Activated CD8-positive, alpha-beta memory T cell treated with anti-CD3 and anti-CD28 coated beads, Interleukin-2, amount 50 U/mL, for 1 hour (primary cell): ENCODE results near the gene RGS3.

Experiments used
- DNase-seq: peaks from one replicate; pipeline ENCODE4 v3.0.0-alpha.2; 2020; ENCODE audit errors: extremely low read depth

Gene RGS3

DNA sequence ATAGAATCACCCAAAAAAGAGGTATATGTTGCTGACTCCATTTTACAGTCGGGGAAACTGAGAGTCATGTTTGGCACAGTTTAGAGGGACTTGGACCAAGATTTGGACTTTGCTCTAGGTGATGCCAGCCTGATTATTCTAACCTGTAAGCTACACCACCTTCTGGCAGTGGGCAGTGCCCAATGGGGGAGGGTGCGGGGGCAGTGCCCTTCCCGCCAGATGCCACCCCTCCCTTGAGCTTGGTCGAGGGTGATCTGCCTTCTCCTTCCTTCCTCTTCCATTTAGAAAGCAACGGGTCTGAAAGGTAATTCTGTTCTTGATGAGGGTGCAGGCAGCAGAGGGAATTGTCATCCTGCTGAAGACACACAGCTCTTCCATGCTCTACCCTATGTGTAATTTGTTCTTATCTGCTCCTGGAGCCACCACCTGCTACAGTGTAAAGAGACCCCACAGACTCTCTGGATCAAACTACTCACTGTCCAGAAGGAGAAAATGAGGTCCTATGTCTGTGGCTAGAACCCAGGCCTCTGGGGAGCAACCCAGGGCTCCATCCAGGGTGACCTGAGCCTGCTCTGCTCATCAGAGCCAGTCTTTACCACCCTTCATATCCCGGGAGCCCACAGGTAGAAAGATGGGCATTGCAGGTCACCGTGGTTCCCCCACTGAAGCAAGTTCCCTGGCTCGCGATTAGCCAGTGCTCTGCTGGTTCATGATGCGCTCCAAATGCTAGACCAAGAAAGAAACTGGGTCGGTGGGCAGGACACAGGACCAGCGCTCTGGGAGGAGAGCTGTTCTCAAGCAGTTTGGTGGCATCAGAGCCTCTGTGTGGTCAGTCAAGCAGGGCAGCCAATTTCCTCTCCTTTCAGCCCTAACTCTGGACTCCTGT is 156.2 kb downstream of the RGS3 start:
- no peak for DNase-seq

- DNase-seq = no peak
Measured at GRCh38 chr9:113620377-113621161, 157.0 kb downstream of the RGS3 start.

DNA sequence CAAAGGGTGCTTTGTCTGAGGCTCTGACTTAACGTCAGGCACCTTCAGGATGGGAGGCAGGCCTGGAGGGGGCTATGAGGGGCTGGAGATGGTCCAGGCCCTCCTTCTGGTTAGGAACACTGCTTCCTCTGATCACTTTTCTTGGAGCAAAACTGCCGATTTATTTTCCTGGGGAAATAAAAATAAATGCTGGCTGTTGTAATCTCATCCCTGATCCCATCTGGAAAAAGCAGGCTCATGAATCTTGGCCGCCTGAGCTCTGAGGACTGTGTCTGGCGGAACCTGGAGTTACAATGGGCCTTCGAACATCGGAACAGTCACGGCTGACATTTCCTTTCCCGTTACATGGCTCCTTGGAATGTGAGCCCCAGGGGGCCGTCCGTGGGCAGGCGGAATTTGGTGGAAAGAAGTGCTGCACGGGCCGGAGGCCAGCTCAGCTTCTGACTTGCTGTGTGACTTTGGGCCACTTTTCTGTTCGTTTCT is 157.8 kb downstream of the RGS3 start:
- DNase-seq = no peak

- DNase-seq = no peak
Measured at GRCh38 chr9:113621980-113622379, 158.5 kb downstream of the RGS3 start.

DNA sequence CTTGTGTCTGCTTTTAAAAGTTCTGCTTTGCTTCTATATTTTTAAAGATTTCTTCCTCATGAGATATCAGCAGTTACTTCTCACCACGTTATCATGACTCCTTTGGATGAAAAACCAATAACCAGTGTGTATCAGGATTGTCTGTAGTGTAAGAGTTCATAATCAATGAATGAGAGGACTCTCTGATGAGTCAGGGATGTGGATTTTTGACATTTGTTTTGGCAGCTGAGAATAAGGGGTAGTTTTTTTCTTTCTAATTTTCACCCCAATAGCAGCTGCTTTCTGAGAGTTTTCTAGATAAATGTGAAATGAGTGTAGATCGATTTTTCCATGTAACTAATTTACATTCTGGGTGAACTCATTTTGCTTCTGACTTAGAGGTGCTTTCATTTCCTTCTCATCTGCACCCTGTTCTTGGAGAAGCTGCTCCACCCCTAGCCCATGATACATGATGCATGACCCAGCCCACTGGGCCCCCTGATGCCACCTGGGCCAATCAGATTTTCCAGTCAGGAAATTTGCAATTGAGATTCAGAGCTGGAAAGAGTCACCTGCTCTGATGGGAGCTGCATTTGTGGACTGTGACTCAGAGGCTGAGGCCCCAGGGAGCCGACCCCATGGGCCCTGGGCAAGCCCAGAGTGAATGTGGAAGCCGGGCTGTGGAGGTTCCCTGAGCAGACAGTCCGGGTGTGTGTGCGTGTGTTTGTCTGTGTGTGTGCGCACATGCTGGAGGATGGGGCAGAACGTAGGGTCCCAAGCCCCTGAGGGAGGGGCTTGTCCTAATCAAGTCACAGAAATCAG is 159.3 kb downstream of the RGS3 start:
- DNase-seq = no peak

- DNase-seq = no peak
Measured at GRCh38 chr9:113623851-113624485, 160.4 kb downstream of the RGS3 start.

GRCh38 chr9:113624721-113625120 is 161.2 kb downstream of the RGS3 start:
- DNase-seq = no peak

- no peak for DNase-seq
Measured at GRCh38 chr9:113625486-113625885, 162.0 kb downstream of the RGS3 start.

- no peak for DNase-seq
Measured at GRCh38 chr9:113626735-113627495, 163.4 kb downstream of the RGS3 start.

- no peak for DNase-seq
Measured at GRCh38 chr9:113628621-113629020, 165.1 kb downstream of the RGS3 start.

GRCh38 chr9:113630386-113631136 is 167.0 kb downstream of the RGS3 start:
- no peak for DNase-seq

DNA sequence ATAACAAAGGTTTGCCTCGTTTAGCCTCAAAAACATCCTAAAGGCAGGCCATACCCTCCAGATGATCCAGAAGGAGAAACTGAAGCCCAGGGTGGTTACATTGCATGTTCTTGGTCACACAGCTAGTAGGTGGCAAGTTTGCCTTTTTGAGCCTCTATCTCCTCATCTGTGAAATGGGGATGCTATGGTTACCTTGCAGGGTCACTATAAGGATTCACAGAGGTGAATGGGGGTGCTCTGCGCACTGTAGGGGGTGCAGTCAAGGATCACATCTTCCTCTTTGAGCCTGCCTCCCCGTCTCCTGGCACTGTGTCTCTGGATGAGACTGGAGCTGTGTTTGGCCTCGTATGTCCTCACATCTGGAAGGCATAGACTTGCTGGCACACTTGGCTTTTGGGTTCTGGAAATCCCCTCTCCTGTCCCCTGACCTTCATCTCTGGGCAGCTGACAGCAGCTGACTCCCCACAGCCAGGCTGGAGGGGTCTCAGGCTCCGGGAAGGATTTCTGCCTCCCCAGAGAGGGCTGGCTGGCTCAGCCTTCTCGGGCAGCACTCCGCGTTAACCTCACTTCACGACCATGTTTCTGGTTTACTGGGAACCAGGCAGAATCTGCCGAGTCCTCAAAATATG is 167.7 kb downstream of the RGS3 start:
- DNase-seq = no peak

DNA sequence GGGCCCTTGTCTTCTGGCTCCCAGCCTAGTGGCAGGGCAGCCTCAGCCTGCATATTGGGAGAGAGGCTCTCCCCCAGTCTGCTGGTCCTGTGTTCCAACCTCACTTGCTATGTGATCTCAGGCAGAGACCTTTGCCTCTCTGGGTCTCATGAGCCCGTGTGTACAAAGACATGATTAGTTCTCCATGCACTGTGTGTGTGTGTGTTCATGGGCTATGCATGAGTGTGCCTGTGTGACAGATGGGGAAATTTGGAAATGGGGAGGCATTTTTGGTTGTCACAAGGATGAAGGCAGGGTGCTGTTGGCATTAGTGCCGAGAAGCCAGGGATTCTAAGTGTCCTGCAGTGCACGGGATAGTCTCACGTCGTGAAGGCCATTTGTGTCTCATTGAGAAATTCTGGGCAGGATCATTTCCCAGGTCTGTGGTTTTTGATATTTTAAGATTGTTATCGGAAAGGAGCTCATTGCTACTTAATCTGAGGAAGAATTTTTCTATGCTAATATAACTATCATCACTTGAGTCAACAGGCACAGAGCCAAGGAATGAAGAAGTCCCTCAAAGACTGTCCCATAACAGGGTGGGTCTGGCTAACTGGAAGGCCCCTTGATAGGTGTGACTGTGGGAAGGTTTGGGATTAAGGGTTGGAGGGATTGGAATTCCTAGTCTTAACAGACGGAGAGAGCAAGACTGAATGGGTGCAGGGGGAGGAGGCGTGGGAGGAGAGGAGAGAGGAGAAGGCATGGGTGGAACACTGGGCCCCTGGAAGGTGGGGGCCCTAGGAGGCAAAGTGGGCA is 168.5 kb downstream of the RGS3 start:
- DNase-seq = no peak

- no peak for DNase-seq
Measured at GRCh38 chr9:113632776-113633590, 169.5 kb downstream of the RGS3 start.

GRCh38 chr9:113633782-113634595 is 170.5 kb downstream of the RGS3 start:
- no peak for DNase-seq

DNA sequence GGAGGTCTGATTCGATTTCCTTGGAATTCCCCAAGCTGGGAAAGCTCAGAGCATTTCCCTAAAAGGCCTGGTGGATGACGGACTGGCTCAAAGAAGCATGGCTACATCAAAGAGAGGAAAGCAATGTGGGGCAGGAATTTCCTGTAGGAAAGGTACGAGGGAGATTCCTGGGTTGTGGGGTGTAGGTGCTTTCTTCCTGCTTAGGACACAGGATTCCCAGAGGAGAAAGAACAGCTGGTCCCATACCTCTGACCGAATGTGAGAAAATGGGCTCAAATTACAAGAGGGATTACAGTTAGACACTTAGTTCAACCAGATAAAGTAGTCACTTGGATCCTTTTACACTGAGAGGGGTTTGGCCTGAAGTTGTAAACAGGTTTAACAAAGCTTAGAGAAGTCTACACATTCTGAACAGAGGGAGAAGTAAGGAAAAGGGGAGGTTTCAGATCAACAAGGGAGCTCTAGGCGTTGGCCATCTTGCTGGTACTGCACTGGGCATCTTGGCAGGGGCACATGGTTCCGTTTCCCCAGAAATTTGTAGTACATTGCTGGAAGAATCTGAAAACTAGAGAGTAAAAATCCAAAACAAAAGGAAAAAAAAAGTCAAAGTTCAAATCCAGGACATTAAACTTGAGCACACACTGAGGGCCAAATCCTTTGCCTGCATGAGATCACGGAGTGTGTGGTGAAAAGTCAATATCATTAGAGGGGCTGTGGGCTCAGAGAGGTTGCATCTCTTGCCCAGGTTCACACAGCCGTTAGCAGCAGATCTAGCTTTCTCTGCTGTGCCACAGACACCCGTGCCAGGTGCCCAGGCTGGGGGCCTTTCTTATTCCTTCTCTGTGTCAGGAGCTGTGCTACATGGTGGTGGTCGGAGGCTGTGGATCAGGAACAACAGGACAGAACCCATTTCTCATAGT is 171.3 kb downstream of the RGS3 start:
- no peak for DNase-seq
